ENCODE data around the gene MTF2.
"Not testable (repeated sequence)": the region's sequence is repeated elsewhere in the genome, so short reads cannot be mapped to it uniquely, and the experiment has no call there.

Gene MTF2

GRCh38 chr1:93142161-93142560 lies 63.1 kb downstream of the MTF2 start:
- DNase-seq (ENCODE audit: low read depth in 2 of 2), result no peak

- no peak for DNase-seq (ENCODE audit: low read depth in 2 of 2)
Measured at GRCh38 chr1:93143136-93143535, 64.1 kb downstream of the MTF2 start.

GRCh38 chr1:93143769-93144168 lies 64.7 kb downstream of the MTF2 start:
- no peak for DNase-seq (ENCODE audit: low read depth in 2 of 2)

DNA sequence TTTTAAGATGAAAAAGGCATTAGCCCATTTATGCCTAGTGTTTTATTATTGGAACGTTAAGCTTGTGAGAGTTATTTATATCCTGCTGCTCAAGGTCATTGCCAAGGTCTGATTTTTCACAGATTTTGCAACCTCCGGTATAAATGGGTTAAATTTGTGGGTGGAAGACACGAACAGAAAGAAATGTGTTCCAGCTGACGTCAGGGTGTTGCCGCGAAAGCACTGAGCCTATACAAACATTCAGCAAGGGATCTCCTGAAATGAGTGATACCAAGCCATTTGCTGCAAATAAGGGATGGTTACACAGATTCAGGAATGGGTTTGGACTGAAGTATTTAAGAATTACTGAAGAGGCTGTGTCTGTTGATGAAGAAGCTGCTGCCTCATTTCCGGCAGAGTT lies 68.9 kb downstream of the MTF2 start:
- DNase-seq (ENCODE audit: low read depth in 2 of 2), result no peak

GRCh38 chr1:93150729-93151128 lies 71.6 kb downstream of the MTF2 start:
- DNase-seq (ENCODE audit: low read depth in 2 of 2), result no peak

GRCh38 chr1:93151474-93151873 lies 72.4 kb downstream of the MTF2 start:
- DNase-seq (ENCODE audit: low read depth in 2 of 2), result no peak

DNA sequence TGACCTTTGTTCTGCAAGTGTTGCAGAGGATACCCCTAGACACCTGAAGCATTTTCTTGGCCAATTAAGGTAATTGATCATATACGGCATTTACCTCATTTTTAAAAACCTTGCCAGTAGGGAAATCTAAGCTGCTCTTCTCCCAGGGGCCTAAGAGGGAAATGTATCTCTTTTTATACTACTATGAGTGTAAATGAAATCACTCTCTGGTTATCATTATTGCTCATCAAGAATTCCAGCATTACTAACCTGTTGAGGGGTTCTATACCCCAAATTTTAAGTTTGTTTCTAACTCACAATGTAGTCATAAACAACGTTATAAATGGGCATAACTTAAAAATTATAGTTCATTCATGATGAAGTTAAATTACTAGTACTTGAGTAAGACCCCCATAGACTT lies 73.8 kb downstream of the MTF2 start:
- DNase-seq (ENCODE audit: low read depth in 2 of 2), result no peak

DNA sequence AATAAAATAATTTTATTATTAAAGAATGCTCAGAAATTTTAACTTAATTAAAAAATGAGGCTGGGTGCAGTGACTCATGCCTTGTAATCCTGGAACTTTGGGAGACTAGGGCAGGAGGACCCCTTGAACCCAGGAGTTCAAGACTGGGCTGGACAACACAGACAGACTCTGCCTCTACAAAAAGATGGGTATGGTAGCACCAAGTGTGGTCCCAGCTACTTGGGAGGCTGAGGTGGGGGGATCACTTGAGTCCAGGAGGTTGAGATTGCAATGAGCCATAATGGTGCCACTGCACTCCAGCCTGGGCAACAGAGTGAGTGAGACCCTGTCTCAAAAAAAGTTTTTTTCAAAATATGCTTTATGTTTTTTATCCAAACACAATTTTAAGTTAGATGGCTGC lies 75.8 kb downstream of the MTF2 start:
- no peak for DNase-seq (ENCODE audit: low read depth in 2 of 2)

- no peak for DNase-seq (ENCODE audit: low read depth in 2 of 2)
Measured at GRCh38 chr1:93155335-93155734, 76.3 kb downstream of the MTF2 start.

DNA sequence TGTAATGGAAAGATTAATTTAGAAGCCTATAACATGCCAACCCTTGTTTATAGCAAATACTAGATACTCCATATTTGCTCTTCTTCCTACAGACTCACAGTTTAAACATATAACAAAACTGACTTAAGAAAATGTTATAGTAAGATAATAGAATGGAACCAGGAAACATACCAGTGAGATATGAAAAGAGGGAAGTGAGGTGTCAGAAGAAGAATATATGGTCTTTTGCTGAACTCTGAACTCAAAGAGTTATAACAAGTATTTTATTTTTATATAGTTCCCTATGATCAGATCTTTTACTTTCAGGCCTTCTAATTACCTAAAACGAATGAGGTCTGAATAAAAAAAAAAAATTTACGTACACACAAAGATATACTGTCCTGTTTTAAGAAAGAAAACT lies 80.3 kb downstream of the MTF2 start:
- DNase-seq (ENCODE audit: low read depth in 2 of 2), result no peak

- not testable (repeated sequence) for DNase-seq (ENCODE audit: low read depth in 2 of 2)
Measured at GRCh38 chr1:93163314-93163713, 84.2 kb downstream of the MTF2 start.

DNA sequence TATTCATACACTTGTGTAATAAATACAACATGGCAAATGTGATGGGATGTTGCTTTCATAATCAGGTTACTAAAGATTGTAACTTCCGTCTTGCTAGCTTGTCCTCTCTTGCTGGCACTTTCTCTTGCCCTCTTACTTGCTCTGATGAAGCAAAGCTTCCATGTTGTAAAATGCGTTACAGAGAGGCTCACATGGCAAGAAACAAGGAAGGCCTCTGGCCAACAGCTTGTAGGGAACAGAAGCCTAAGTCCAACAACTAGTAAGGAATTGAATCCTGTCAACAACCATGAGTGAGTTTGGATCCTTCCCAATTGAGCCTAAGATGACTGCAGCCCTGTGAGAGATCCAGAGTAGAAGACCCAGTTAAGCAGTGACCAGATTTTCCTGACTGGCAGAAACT lies 85.7 kb downstream of the MTF2 start:
- DNase-seq (ENCODE audit: low read depth in 2 of 2), result no peak

DNA sequence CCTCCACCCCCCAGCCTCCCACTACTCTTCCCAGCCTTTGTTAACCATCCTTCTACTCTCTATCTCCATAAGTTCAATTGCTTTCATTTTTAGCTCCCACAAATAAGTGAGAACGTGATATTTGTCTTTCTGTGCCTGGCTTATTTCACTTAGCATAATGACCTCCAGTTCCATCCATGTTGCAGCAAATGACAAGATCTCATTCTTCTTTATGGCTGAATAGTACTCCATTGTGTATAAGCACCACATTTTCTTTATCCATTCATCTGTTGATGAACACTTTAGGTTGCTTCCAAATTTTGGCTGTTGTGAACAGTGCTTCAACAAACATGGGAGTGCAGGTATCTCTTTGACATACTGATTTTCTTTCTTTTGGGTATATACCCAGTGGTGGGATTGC lies 86.8 kb downstream of the MTF2 start:
- not testable (repeated sequence) for DNase-seq (ENCODE audit: low read depth in 2 of 2)

DNA sequence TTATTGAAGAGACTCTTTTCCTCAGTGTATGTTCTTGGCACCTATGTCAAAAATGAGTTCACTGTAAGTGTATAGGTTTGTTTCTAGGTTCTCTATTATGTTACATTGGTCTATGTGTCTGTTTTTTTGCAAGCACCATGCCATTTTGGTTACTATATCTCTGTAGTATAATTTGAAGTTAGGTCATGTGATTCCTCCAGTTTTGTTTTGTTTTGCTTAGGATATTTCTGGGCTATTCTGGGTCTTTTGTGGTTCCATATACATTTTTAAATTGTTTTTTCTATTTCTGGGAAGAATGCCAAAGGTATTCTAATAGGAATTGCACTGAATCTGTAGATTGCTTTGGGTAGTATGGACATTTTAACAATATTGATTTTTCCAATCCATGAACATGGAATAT lies 87.9 kb downstream of the MTF2 start:
- DNase-seq (ENCODE audit: low read depth in 2 of 2), result no peak

- not testable (repeated sequence) for DNase-seq (ENCODE audit: low read depth in 2 of 2)
Measured at GRCh38 chr1:93170141-93170678, 91.1 kb downstream of the MTF2 start.

- no peak for DNase-seq (ENCODE audit: low read depth in 2 of 2)
Measured at GRCh38 chr1:93171549-93172034, 92.5 kb downstream of the MTF2 start.

DNA sequence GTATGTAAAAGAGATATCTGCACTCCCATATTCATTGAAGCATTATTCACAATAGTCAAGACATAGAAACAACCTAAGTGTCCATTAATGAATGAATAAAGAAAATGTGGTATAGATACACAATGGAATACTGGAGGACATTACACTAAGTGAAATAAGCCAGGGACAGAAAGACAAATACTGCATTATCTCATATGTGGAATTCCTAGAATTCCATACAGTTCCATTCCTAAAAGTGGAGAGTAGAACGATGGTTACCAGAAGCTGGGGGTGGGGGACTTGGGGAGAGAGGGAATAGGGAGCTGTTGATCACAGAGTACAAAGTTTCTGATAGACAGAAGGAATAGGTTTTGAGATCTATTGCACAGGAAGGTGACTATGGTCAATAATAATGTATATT lies 93.7 kb downstream of the MTF2 start:
- no peak for DNase-seq (ENCODE audit: low read depth in 2 of 2)

DNA sequence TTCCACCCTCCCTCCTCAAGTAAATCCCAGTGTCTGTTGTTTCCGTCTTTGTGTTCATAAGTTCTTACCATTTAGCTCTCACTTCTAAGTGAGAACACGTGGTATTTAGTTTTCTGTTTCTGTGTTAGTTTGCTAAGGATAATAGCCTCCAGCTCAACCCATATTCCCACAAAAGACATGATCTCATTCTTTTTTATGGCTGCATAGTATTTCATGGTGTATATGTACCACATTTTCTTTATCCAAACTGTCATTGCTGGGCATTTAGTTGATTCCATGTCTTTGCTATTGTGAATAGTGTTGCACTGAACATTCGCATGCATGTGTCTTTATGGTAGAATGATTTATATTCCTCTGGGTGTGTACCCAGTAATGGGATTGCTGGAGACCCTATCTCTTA lies 95.6 kb downstream of the MTF2 start:
- DNase-seq (ENCODE audit: low read depth in 2 of 2), result not testable (repeated sequence)

DNA sequence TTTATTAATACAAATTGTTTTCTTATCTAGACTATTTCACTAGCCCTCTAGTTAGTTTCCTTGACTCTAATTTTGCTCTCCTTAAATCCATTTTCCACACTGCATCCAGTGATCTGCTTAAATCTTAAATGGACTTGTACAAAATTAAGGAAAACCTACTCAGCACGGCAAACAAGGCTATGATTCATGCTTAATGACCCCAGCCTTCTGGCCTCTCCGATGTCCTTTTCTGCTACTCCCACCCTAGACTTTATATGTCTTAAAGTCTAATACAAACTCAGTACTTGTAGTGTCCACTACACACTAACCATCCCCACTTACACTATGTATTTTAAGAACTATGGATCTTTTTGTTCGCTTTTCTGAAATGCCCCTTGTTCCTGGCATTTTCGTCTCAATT lies 98.9 kb downstream of the MTF2 start:
- no peak for DNase-seq (ENCODE audit: low read depth in 2 of 2)

- no peak for DNase-seq (ENCODE audit: low read depth in 2 of 2)
Measured at GRCh38 chr1:93178418-93178817, 99.3 kb downstream of the MTF2 start.

DNA sequence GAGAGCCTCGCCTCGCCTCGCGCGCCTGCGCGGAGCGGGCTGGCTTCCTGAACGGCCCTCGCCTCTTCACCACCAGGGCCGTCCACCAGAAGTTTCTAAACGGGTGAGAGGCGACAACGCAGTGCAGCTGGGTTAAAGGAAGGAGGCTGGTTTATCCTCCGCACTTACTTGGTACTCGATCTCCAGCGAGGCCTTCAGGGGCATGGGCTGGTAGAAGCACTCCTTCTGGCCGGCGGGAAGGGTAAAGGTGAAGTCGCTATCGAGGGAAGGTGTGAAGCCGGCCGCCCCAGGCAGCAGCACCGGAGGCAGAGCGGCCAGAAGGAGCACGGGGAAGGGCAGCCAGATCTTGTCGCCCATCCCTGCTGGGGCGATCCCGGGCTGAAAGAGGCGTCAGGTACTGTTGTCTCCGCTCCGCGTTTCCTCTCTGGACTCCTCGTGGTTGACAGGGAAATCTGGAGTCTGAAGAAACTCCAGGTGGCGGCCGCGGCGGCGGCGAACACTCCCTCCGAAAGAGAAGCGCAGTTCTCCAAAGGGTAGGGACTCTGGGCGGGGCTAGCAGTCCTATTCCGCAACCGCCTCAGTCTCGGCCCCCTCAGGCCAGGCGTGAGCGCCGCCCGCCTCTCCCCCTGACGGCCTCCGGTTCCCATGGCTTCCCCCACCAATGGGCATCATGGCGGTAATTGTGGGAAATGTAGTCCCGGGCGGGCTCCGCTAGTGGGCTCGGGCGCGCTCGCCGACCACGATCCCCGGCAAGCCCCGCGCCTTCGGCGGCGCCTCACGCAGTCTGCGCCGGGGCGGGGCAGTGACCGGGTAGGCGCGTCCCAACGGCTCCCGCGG lies 101.0 kb downstream of the MTF2 start, which contains the start of gene TMED5:
TSS of gene TMED5 (minus strand) at position 528 of the 837 bp plus-strand sequence. CDS start at position 357, 171 bp downstream.
- peak; percentile 85 to 93 for DNase-seq (ENCODE audit: low read depth in 2 of 2)

- no peak for DNase-seq (ENCODE audit: low read depth in 2 of 2)
Measured at GRCh38 chr1:93180723-93181613, 101.9 kb downstream of the MTF2 start, which contains the start of gene CCDC18. CCDC18 (plus strand) TSS chr1:93180724; CDS start chr1:93183362, 2,638 bp downstream.
